Ascending aorta (tissue), 2 donors: Measurements from ENCODE around the gene PXDC1. TPM values are rescaled to one million over a fixed set of nuclear protein-coding genes. Genes with fewer than 3 reads are reported as not detected.

ENCODE experiments used
- DNase-seq, 2 donors: peaks; one replicate each; pipeline ENCODE4 v3.0.0-alpha.2; 2019; ENCODE audit warnings: low spot score in 2 of 2
- H3K27ac ChIP-seq, 2 donors: fragments of 200-600 bp; sonication (generic); one replicate each; pipeline ENCODE4 v1.5.1; 2016 to 2017; ENCODE audit warnings: mild to moderate bottlenecking in 1 of 2
- H3K27me3 ChIP-seq: fragments of 200-600 bp; sonication (generic); one replicate; pipeline ENCODE4 v1.5.1; 2017
- H3K36me3 ChIP-seq, 2 donors: fragments of 200-600 bp; sonication (generic); one replicate each; pipeline ENCODE4 v1.5.1; 2016
- H3K4me1 ChIP-seq, 2 donors: fragments of 200-600 bp; sonication (generic); one replicate each; pipeline ENCODE4 v1.5.1; 2016 to 2017; ENCODE audit warnings: mild to moderate bottlenecking in 1 of 2
- H3K4me3 ChIP-seq, 2 donors: fragments of 200-600 bp; sonication (generic); one replicate each; pipeline ENCODE4 v1.5.1; 2016 to 2017; ENCODE audit warnings: mild to moderate bottlenecking in 1 of 2
- H3K9me3 ChIP-seq, 2 donors: fragments of 200-600 bp; sonication (generic); one replicate each; pipeline ENCODE4 v1.5.1; 2016
- CTCF ChIP-seq, 3 experiments: fragments of 200-600 bp in 2 of 3; fragments of 450-650 bp in 1 of 3; sonication (generic) in 2 of 3; IDR thresholded peaks; one replicate each; pipeline ENCODE4 v1.5.1; 2016 to 2019; ENCODE audit warnings: antibody characterized with exemption in 3 of 3, mild to moderate bottlenecking in 1 of 3, moderate library complexity in 1 of 3
- intact Hi-C: fragments of 100-400 bp; cut with DNase I; formaldehyde crosslinking; loops from one replicate; pipeline ENCODE4 v1.15.1; 2023
- total RNA-seq: library from RNA; depleted of rRNA; stranded (reverse); fragments of >200 nt; gene quantifications from one replicate; pipeline ENCODE4 v1.1.0, GENCODE V29; 2016

Gene PXDC1
- total RNA-seq, 1 donor from 2014 or later, result 310 TPM

DNA sequence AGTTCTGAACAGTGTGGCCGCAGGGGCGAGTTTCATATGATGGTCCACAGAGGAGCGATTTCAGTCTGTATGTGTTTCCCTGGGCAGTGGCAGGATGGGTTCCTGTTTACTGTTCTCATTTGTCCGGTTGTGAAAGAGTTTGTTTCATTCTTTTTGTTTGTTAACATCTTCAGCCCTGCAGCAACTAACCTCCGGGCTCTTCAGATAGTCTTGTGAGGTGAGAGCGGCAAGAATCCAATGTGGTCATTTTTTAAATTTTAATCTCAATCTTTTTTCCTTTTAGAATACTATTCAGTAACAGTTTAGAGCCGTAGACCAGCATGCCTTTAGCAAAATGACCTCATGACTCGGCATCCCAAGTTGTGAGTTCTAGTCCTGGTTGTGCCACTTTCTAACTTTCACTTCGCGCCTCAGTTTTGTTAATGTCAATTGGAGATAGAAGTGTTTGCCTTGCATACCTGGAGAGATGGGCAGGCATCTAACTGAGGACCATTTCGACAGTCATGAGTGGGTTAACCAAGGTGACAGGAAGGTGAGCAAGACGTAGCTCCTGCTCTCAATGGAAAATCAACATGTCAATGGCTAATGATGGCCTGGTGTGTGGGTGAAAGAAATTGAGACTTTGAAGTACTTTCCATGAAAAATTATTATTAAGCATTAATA, 38.5 kb upstream of the PXDC1 start:
- Histone ChIP-seq H3K4me1 (no peaks in the 10 kb centered on the region), H3K9me3 (no peaks in the 10 kb centered on the region), H3K27me3 (no peaks in the 10 kb centered on the region), H3K27ac (no peak overlapping the region), H3K36me3 (no peaks in the 10 kb centered on the region), H3K4me3 (no peak overlapping the region)
- intact Hi-C loops, result no loop called here
- TF ChIP-seq CTCF (IDR thresholded peaks at IDR 0.05), result no peak
- DNase-seq, result no peak

DNA sequence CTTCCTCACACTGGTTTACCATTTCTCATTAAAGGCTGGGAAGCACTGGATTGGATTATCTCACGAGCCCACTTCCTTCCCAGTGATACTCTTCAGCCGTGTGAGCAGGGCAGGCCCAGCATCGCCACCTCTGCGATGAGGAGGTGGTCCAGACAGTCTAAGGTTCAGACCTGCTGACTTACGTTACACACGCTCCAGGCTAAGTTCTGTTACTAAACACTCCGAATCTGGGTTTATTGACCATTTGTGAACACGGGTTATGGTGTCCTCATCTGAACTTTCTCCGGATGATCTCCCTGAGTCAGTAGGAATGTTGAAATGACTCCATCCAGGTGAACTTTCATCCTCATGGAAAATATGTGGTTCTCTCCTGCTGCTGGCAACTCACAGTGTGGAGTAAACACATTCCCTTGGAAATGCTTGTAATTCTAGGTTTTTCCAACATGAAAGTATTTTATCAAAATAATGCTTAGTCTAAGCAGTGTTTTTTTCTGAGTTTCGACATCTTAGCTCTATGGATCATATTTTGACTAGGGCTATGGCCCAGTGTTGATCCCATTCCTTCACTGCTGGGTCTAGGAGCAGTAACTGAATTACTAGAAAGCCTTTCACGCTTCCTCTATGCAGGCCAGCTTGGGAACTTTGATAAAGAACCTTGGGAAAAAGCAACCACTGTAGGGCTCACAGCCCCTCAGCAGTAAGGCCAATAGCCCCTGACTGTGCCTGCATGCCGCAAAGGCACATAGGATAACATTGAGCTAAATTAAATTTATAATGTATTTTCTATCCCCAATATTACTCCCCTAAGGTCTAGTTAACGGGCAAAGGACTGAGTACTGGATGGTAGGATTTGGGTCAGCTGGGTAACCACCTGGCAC, 37.7 kb upstream of the PXDC1 start:
- H3K27ac ChIP-seq, result no peak overlapping the region
- H3K36me3 ChIP-seq, result no peaks in the 10 kb centered on the region
- H3K4me3 ChIP-seq, result no peak overlapping the region
- TF ChIP-seq CTCF (IDR thresholded peaks at IDR 0.05), result no peak
- no peaks in the 10 kb centered on the region for H3K27me3 ChIP-seq
- no peak for DNase-seq
- no peaks in the 10 kb centered on the region for H3K4me1 ChIP-seq
- no peaks in the 10 kb centered on the region for H3K9me3 ChIP-seq
- intact Hi-C loops, result no loop called here

DNA sequence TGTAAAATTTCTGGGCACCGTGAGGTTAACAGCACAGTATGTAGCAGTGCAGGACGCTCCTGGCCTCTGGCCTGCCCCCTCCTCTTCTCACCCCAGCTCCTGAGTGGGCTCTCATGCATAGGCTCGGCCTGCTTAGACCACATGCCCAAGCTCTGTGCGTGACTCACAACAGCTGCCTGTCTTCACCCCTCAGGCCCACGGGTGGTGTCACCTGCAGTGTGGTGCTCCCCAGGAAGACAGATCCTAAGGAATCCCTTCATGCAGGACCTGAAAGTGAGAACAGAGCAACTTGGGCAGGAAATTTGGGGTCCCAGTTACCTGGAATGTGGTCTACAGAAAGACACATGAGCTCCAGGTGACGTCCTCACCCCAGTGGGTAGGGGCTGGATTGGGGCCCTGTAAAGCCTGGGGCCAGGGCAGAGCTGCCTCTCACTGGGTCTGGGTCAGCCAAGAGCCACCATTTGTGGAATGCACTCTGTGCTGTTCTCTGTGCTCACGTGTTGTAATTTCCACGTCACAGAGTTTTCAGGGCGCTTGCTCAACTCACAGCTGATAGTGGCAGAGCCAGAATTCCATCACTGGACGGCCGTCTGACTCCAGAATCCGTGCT, 37.0 kb upstream of the PXDC1 start:
- Histone ChIP-seq H3K27me3 (no peaks in the 10 kb centered on the region), H3K9me3 (no peaks in the 10 kb centered on the region), H3K4me1 (no peaks in the 10 kb centered on the region), H3K4me3 (no peak overlapping the region), H3K27ac (no peak overlapping the region), H3K36me3 (no peaks in the 10 kb centered on the region)
- DNase-seq, result no peak
- intact Hi-C loops, result no loop called here
- no peak for TF ChIP-seq CTCF (IDR thresholded peaks at IDR 0.05)

GRCh38 chr6:3786141-3786540, 34.6 kb upstream of the PXDC1 start:
- DNase-seq, result no peak
- no peaks in the 10 kb centered on the region for H3K9me3 ChIP-seq
- H3K4me1 ChIP-seq, result no peaks in the 10 kb centered on the region
- no peak for TF ChIP-seq CTCF (IDR thresholded peaks at IDR 0.05)
- H3K27ac ChIP-seq, result no peak overlapping the region
- no peak overlapping the region for H3K4me3 ChIP-seq
- no peaks in the 10 kb centered on the region for H3K36me3 ChIP-seq
- H3K27me3 ChIP-seq, result no peaks in the 10 kb centered on the region
- intact Hi-C loops, result no loop called here

DNA sequence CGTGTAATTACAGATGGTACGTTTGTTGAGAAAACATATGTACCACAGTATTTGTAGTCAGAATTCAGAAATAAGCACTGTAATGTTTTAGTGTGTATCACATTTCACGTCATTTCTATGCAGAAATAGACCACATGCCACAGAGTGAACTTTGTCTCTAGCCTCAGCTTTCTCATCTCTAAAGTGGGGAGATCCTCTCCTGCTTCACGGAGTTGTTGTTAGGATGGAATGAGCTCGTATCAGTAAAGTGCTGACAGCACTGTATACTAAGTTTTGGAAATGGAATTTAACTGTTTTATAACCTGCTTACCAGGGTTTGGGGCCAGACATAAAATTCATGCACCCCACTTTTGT, 34.2 kb upstream of the PXDC1 start:
- Histone ChIP-seq H3K4me3 (no peak overlapping the region), H3K4me1 (no peaks in the 10 kb centered on the region), H3K36me3 (no peaks in the 10 kb centered on the region), H3K27ac (no peak overlapping the region), H3K27me3 (no peaks in the 10 kb centered on the region), H3K9me3 (no peaks in the 10 kb centered on the region)
- DNase-seq, result no peak
- no peak for TF ChIP-seq CTCF (IDR thresholded peaks at IDR 0.05)
- intact Hi-C loops, result no loop called here
